Effector CD8-positive, alpha-beta T cell (primary cell): ENCODE measurements around the gene CXCL17.
"Not testable (repeated sequence)": the region's sequence is repeated elsewhere in the genome, so short reads cannot be mapped to it uniquely, and the experiment has no call there.

Experiments used
- DNase-seq: peaks from one replicate; lab custom pipeline; 2025; lab: John Stamatoyannopoulos, UW
- total RNA-seq, 4 experiments: gene quantifications; one replicate each; lab custom pipeline; 2026; lab: John Stamatoyannopoulos, UW

CXCL17 gene
- 0 reads per million in 4 experiments for total RNA-seq

GRCh38 chr19:42442833-42443232 lies at the start of gene CXCL17:
Gene CXCL17, minus strand, starts transcription at chr19:42442946. Its CDS starts 114 bp downstream, at chr19:42442832.
- DNase-seq, result no peak

GRCh38 chr19:42488783-42489521 lies 46.2 kb upstream of the CXCL17 start:
- no peak for DNase-seq

GRCh38 chr19:42487798-42488178 lies 45.0 kb upstream of the CXCL17 start:
- DNase-seq, result no peak

GRCh38 chr19:42487032-42487797 lies 44.5 kb upstream of the CXCL17 start:
- DNase-seq, result no peak

- not testable (repeated sequence) for DNase-seq
These were observed 42.3 kb upstream of the CXCL17 start for GRCh38 chr19:42485036-42485435.

GRCh38 chr19:42480335-42481095 lies 37.8 kb upstream of the CXCL17 start:
- no peak for DNase-seq

GRCh38 chr19:42479736-42480135 lies 37.0 kb upstream of the CXCL17 start:
- no peak for DNase-seq

GRCh38 chr19:42478765-42479311 lies 36.1 kb upstream of the CXCL17 start:
- no peak for DNase-seq

GRCh38 chr19:42477933-42478332 lies 35.2 kb upstream of the CXCL17 start:
- DNase-seq, result no peak

GRCh38 chr19:42477117-42477516 lies 34.4 kb upstream of the CXCL17 start:
- DNase-seq, result no peak

GRCh38 chr19:42475366-42475765 lies 32.6 kb upstream of the CXCL17 start:
- no peak for DNase-seq

GRCh38 chr19:42474743-42475142 lies 32.0 kb upstream of the CXCL17 start:
- no peak for DNase-seq

- no peak for DNase-seq
These were observed 30.9 kb upstream of the CXCL17 start for GRCh38 chr19:42473686-42474085.

GRCh38 chr19:42472402-42473147 lies 29.8 kb upstream of the CXCL17 start:
- no peak for DNase-seq

- no peak for DNase-seq
These were observed 29.0 kb upstream of the CXCL17 start for GRCh38 chr19:42471554-42472249.

GRCh38 chr19:42469311-42470235 lies 26.8 kb upstream of the CXCL17 start:
- DNase-seq, result no peak

- DNase-seq, result no peak
These were observed 25.6 kb upstream of the CXCL17 start for GRCh38 chr19:42468273-42468796.

GRCh38 chr19:42467183-42467760 lies 24.5 kb upstream of the CXCL17 start:
- no peak for DNase-seq
